22Rv1 (cell line): ENCODE results near the gene TMEM178B.

ENCODE experiments used
- ZFX ChIP-seq: fragments of 450-650 bp; IDR thresholded peaks from 2 replicates; pipeline ENCODE4 v1.6.1; 2017; ENCODE audit warnings: antibody characterized with exemption, borderline replicate concordance
- TF ChIP-seq, protein P1 (sequence below): fragments of 450-650 bp; IDR thresholded peaks from 2 replicates; pipeline ENCODE4 v1.5.1; 2017; ENCODE audit warnings: mild to moderate bottlenecking

DNA sequence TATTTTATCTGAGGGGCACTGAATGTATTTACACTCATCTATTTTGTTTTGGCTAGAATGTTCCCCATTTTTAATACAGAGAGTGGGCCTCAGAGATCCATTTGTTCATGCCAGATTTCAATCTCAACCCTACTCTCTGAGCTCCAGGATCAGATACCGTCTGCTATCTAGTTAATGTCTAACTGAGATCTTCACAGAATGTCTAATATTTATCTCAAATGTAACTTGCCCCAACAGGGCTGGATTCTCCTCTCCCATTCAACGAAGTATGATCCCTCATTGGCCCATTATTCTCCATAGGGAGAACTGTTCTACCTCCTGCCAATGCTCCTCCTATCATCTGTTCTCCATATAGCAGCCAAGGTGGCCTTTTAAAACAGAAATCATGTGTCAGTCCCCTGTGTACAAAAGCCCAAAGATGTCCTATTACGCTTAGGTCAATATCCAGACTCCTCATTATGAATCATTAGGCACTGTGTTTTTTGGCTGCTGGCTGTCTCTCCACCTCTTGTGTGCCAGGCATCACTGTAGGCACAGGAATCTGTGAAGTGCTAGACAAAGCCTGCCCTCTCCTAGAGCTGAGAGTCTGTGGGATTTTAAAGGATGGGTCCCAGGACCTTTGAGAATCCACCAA is 308.0 kb downstream of the TMEM178B start:
- TF ChIP-seq, protein P1, sequence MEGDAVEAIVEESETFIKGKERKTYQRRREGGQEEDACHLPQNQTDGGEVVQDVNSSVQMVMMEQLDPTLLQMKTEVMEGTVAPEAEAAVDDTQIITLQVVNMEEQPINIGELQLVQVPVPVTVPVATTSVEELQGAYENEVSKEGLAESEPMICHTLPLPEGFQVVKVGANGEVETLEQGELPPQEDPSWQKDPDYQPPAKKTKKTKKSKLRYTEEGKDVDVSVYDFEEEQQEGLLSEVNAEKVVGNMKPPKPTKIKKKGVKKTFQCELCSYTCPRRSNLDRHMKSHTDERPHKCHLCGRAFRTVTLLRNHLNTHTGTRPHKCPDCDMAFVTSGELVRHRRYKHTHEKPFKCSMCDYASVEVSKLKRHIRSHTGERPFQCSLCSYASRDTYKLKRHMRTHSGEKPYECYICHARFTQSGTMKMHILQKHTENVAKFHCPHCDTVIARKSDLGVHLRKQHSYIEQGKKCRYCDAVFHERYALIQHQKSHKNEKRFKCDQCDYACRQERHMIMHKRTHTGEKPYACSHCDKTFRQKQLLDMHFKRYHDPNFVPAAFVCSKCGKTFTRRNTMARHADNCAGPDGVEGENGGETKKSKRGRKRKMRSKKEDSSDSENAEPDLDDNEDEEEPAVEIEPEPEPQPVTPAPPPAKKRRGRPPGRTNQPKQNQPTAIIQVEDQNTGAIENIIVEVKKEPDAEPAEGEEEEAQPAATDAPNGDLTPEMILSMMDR = no peak
- no peak for TF ChIP-seq ZFX
